ENCODE data around the gene FGD4. TPM values are rescaled to one million over a fixed set of nuclear protein-coding genes. Genes with fewer than 3 reads are reported as not detected.

Gene FGD4
- total and polyA plus RNA-seq, 9 of the 15 experiments (the other 6 are each of a cell fraction or from before 2014, with no cell fraction given) = 0.05 to 0.51 (median 0.27) TPM

DNA sequence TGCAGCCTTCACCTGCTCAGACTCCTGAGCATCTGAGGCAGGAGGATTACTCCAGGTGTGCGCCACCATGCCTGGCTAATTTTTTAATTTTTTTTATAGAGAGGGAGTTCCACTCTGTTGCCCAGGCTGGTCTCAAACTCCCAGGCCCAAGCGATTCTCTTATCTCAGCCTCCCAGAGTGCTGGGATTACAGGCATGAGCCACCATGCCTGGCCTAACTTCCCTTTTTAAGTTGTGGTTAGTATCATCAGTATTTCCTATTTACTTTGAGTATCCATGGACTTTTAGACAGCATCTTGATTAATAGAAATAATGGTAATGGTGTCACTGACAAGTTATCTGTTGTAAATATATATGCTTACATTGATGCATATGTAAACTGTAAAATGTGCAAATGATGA lies 116.9 kb downstream of the FGD4 start (continued):
- TF ChIP-seq, protein P1, sequence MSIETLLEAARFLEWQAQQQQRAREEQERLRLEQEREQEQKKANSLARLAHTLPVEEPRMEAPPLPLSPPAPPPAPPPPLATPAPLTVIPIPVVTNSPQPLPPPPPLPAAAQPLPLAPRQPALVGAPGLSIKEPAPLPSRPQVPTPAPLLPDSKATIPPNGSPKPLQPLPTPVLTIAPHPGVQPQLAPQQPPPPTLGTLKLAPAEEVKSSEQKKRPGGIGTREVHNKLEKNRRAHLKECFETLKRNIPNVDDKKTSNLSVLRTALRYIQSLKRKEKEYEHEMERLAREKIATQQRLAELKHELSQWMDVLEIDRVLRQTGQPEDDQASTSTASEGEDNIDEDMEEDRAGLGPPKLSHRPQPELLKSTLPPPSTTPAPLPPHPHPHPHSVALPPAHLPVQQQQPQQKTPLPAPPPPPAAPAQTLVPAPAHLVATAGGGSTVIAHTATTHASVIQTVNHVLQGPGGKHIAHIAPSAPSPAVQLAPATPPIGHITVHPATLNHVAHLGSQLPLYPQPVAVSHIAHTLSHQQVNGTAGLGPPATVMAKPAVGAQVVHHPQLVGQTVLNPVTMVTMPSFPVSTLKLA (conservative IDR thresholded peaks at IDR 0.05) = no peak
- TF ChIP-seq MECOM (CRISPR knock-in tag; IDR thresholded peaks at IDR 0.05) (no peak), NFIX (CRISPR knock-in tag; IDR thresholded peaks at IDR 0.05; ENCODE audit: low read depth) (no peak), CBX8 (IDR thresholded peaks at IDR 0.05; ENCODE audit: borderline replicate concordance, extremely low read depth, low read depth, low read length, poor library complexity, severe bottlenecking) (no peak), TAF15 (IDR thresholded peaks at IDR 0.05; ENCODE audit: low read depth, low read length) (no peak), FOXK1 (CRISPR knock-in tag; IDR thresholded peaks at IDR 0.05; ENCODE audit: borderline replicate concordance) (no peak), MEF2D (tag; conservative IDR thresholded peaks at IDR 0.05; ENCODE audit: low read depth) (no peak), TCF7 (IDR thresholded peaks at IDR 0.05; ENCODE audit: borderline replicate concordance) (no peak), MTA1 (IDR thresholded peaks at IDR 0.05; ENCODE audit: borderline replicate concordance) (0 out of 2 replicates have a peak, but pooled peaks have one; percentile 41), ZBTB8A (IDR thresholded peaks at IDR 0.05; ENCODE audit: partially characterized antibody) (no peak), MCM3 (IDR thresholded peaks at IDR 0.05) (no peak), ZNF583 (CRISPR knock-in tag; IDR thresholded peaks at IDR 0.05) (no peak), KHSRP (IDR thresholded peaks at IDR 0.05) (no peak), ZBED1 (IDR thresholded peaks at IDR 0.05) (no peak), ZNF76 (CRISPR knock-in tag; IDR thresholded peaks at IDR 0.05; ENCODE audit: borderline replicate concordance) (no peak), SAFB (IDR thresholded peaks at IDR 0.05; ENCODE audit: borderline replicate concordance, low read depth, low read length) (no peak), TEAD2 (tag; IDR thresholded peaks at IDR 0.05) (no peak), TEAD1 (CRISPR knock-in tag; IDR thresholded peaks at IDR 0.05) (no peak), ZNF347 (CRISPR knock-in tag; IDR thresholded peaks at IDR 0.05; ENCODE audit: low read depth) (no peak), HOXB6 (CRISPR knock-in tag; IDR thresholded peaks at IDR 0.05; ENCODE audit: borderline replicate concordance) (no peak)
- TF ChIP-seq, protein P2, sequence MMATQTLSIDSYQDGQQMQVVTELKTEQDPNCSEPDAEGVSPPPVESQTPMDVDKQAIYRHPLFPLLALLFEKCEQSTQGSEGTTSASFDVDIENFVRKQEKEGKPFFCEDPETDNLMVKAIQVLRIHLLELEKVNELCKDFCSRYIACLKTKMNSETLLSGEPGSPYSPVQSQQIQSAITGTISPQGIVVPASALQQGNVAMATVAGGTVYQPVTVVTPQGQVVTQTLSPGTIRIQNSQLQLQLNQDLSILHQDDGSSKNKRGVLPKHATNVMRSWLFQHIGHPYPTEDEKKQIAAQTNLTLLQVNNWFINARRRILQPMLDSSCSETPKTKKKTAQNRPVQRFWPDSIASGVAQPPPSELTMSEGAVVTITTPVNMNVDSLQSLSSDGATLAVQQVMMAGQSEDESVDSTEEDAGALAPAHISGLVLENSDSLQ (IDR thresholded peaks at IDR 0.05) = peak; percentile 40; the same call in 1 of the 2 replicates
- TF ChIP-seq, protein P3, sequence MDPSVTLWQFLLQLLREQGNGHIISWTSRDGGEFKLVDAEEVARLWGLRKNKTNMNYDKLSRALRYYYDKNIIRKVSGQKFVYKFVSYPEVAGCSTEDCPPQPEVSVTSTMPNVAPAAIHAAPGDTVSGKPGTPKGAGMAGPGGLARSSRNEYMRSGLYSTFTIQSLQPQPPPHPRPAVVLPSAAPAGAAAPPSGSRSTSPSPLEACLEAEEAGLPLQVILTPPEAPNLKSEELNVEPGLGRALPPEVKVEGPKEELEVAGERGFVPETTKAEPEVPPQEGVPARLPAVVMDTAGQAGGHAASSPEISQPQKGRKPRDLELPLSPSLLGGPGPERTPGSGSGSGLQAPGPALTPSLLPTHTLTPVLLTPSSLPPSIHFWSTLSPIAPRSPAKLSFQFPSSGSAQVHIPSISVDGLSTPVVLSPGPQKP (CRISPR knock-in tag; IDR thresholded peaks at IDR 0.05) = no peak

All from K562 (cell line).